DMS 273 (cell line): ENCODE results near the gene KIAA1755.

Source experiments
- DNase-seq: peaks from one replicate; lab custom pipeline; 2025; ENCODE audit not compliant: unreplicated experiment; lab: John Stamatoyannopoulos, UW

KIAA1755 gene

GRCh38 chr20:38222231-38222922, 38.2 kb downstream of the KIAA1755 start:
- peak; percentile 85 for DNase-seq

- DNase-seq: peak; percentile 88
Observed at GRCh38 chr20:38221119-38221589, 39.4 kb downstream of the KIAA1755 start.

- no peak for DNase-seq
Observed at GRCh38 chr20:38220587-38221118, 39.9 kb downstream of the KIAA1755 start.

- DNase-seq: no peak
Observed at GRCh38 chr20:38219006-38219950, 41.3 kb downstream of the KIAA1755 start.

- DNase-seq: no peak
Observed at GRCh38 chr20:38218566-38218885, 42.0 kb downstream of the KIAA1755 start.

- peak; percentile 80 for DNase-seq
Observed at GRCh38 chr20:38217791-38218565, 42.6 kb downstream of the KIAA1755 start.

GRCh38 chr20:38216746-38217595, 43.6 kb downstream of the KIAA1755 start:
- no peak for DNase-seq

- DNase-seq: no peak
Observed at GRCh38 chr20:38216201-38216600, 44.3 kb downstream of the KIAA1755 start.

- DNase-seq: no peak
Observed at GRCh38 chr20:38215194-38216182, 45.0 kb downstream of the KIAA1755 start.

GRCh38 chr20:38214256-38215193, 46.0 kb downstream of the KIAA1755 start:
- no peak for DNase-seq

GRCh38 chr20:38213607-38213940, 47.0 kb downstream of the KIAA1755 start:
- DNase-seq: no peak

GRCh38 chr20:38212806-38213606, 47.5 kb downstream of the KIAA1755 start:
- DNase-seq: no peak

- DNase-seq: no peak
Observed at GRCh38 chr20:38211200-38212097, 49.1 kb downstream of the KIAA1755 start.

GRCh38 chr20:38210741-38211140, 49.8 kb downstream of the KIAA1755 start:
- DNase-seq: no peak

GRCh38 chr20:38209736-38210405, 50.7 kb downstream of the KIAA1755 start:
- no peak for DNase-seq
